GM18858 (cell line): Measurements from ENCODE around the gene ANO9.

Source experiments
- ATAC-seq: cut with Tn5 transposase; IDR thresholded peaks from one replicate; pipeline ENCODE4 v1.9.1; 2021; ENCODE audit not compliant: unreplicated experiment

ANO9 gene

GRCh38 chr11:371716-372590, 69.9 kb downstream of the ANO9 start:
- ATAC-seq, result no peak

GRCh38 chr11:371051-371450, 70.8 kb downstream of the ANO9 start:
- ATAC-seq, result no peak

- no peak for ATAC-seq
Observed at GRCh38 chr11:370070-370941, 71.5 kb downstream of the ANO9 start.

GRCh38 chr11:369336-370018, 72.3 kb downstream of the ANO9 start, which contains the start of gene B4GALNT4:
B4GALNT4 (plus strand) TSS chr11:369499; CDS start chr11:369804, 305 bp downstream.
- no peak for ATAC-seq

GRCh38 chr11:368414-369335, 73.1 kb downstream of the ANO9 start:
- ATAC-seq, result no peak

- no peak for ATAC-seq
Observed at GRCh38 chr11:367956-368413, 73.8 kb downstream of the ANO9 start.
